Activated CD4-positive, alpha-beta T cell treated with anti-CD3 and anti-CD28 coated beads, Interleukin-10, Interleukin-2, amounts not matched to agents 100 ng/mL and 50 ng/mL, durations not matched to agents 16 hours and 8 hours (primary cell): ENCODE data around the gene DDX43.
A peak's percentile ranks its signal among the peaks of the same experiment; 100 is the strongest.
"Not testable (repeated sequence)": the region's sequence is repeated elsewhere in the genome, so short reads cannot be mapped to it uniquely, and the experiment has no call there.

Source experiments
- DNase-seq: peaks from one replicate; pipeline ENCODE4 v3.0.0-alpha.2; 2020

Gene DDX43

GRCh38 chr6:73389854-73390253 is 4.8 kb upstream of the DDX43 start:
- no peak for DNase-seq

- no peak for DNase-seq
Observed at GRCh38 chr6:73391675-73392074, 3.0 kb upstream of the DDX43 start.

- DNase-seq: not testable (repeated sequence)
Observed at GRCh38 chr6:73392188-73392587, 2.4 kb upstream of the DDX43 start.

GRCh38 chr6:73393278-73393677 is 1.4 kb upstream of the DDX43 start:
- DNase-seq: no peak

- no peak for DNase-seq
Observed at GRCh38 chr6:73395875-73396274, 1.2 kb downstream of the DDX43 start.

GRCh38 chr6:73400656-73401055 is 6.0 kb downstream of the DDX43 start:
- no peak for DNase-seq

- DNase-seq: no peak
Observed at GRCh38 chr6:73409395-73409794, 14.8 kb downstream of the DDX43 start.

GRCh38 chr6:73413102-73413501 is 18.5 kb downstream of the DDX43 start:
- no peak for DNase-seq

- DNase-seq: no peak
Observed at GRCh38 chr6:73418081-73418741, 23.6 kb downstream of the DDX43 start.

- DNase-seq: no peak
Observed at GRCh38 chr6:73421534-73421933, 26.9 kb downstream of the DDX43 start.

- no peak for DNase-seq
Observed at GRCh38 chr6:73435236-73435635, 40.6 kb downstream of the DDX43 start.

GRCh38 chr6:73443555-73443954 is 48.9 kb downstream of the DDX43 start:
- no peak for DNase-seq

GRCh38 chr6:73451223-73452106 is 56.8 kb downstream of the DDX43 start:
- DNase-seq: peak; percentile 61

GRCh38 chr6:73452107-73452461 is 57.5 kb downstream of the DDX43 start, which contains the start of gene CGAS:
CGAS (minus strand) TSS chr6:73452297; CDS start chr6:73452181, 116 bp downstream.
- DNase-seq: peak; percentile 95

- DNase-seq: peak; percentile 83
Observed at GRCh38 chr6:73455865-73456629, 61.4 kb downstream of the DDX43 start.

GRCh38 chr6:73459474-73459873 is 64.8 kb downstream of the DDX43 start:
- peak; percentile 59 for DNase-seq

- peak; percentile 41 for DNase-seq
Observed at GRCh38 chr6:73460056-73460455, 65.4 kb downstream of the DDX43 start.

GRCh38 chr6:73461537-73462350 is 67.1 kb downstream of the DDX43 start, which contains the start of gene MTO1:
MTO1 (plus strand) TSS chr6:73461737; CDS start chr6:73461855, 118 bp downstream.
- DNase-seq: peak; percentile 95
